Activated T-helper 2 cell treated with anti-CD3 and anti-CD28 coated beads, Interferon-gamma antibody, Interleukin-2, Interleukin-4, amounts not matched to agents 10 μg/mL and 5 μg/mL and 100 μg/mL, durations not matched to agents 14 hours and 24 hours and 36 hours (primary cell): ENCODE measurements around the gene KRT2. TPM values are rescaled to one million over a fixed set of nuclear protein-coding genes. Genes with fewer than 3 reads are reported as not detected.

Experiments
- DNase-seq: peaks from one replicate; pipeline ENCODE4 v3.0.0; 2021; ENCODE audit warnings: low spot score
- H3K27ac Mint-ChIP-seq: one replicate; pipeline ENCODE4 v1.8.0; 2021; ENCODE audit warnings: mixed read lengths
- H3K27me3 Mint-ChIP-seq: one replicate; pipeline ENCODE4 v1.8.0; 2021; ENCODE audit warnings: low read depth, mixed read lengths
- H3K36me3 Mint-ChIP-seq: one replicate; pipeline ENCODE4 v1.8.0; 2021; ENCODE audit warnings: low read depth, mixed read lengths
- H3K4me1 Mint-ChIP-seq: one replicate; pipeline ENCODE4 v1.8.0; 2021; ENCODE audit warnings: low read depth, mixed read lengths
- H3K4me3 Mint-ChIP-seq: one replicate; pipeline ENCODE4 v1.8.0; 2021; ENCODE audit warnings: low read depth, mild to moderate bottlenecking, moderate library complexity, mixed read lengths
- H3K9me3 Mint-ChIP-seq: one replicate; pipeline ENCODE4 v1.8.0; 2021; ENCODE audit warnings: mixed read lengths
- intact Hi-C: fragments of 100-400 bp; cut with micrococcal nuclease; formaldehyde crosslinking; loops from one replicate; pipeline ENCODE4 v1.15.1; 2023
- total RNA-seq: library from RNA; stranded (reverse); gene quantifications from 2 replicates; pipeline ENCODE4 v1.2.3, GENCODE V29; 2022

KRT2 gene
- total RNA-seq, 1 donor from 2014 or later: not detected

DNA sequence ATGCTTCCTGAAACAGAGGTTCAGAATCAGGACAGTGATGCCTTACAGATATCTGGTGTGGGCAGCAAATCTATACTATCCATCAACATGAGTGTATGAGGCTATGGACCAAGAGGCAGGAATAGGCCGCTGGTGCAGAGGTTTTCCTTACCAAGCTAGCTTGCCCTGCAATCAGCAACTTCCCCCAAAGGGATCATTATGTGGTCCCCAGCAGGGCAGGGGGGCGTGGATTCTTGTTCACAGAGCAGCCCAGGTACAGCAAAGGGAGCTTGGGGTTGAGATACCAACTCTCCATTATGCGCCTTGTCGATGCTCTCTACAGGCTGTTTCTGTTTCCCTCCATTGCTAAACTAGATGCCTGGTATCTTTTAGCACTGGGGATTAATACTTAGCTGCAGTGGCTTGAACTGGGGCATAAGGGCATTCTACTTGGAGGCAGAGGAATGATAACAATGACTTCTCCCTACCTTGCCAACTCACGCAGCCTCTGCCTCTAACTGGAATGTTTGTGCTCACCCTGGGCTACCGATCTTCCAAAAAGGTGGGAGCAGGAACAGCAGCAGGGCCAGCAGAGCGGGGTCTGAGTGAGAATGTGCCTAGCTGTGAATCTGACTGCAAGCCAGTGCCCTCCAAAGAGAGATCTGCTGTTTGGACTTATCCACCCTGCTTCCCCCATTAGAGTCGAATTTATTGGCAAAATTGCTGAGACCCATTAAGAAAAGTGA lies 38.5 kb upstream of the KRT2 start:
- no peak overlapping the region for H3K27ac Mint-ChIP-seq
- H3K4me1 Mint-ChIP-seq: peaks cover 16% of the 10 kb centered on the region
- no peaks in the 10 kb centered on the region for H3K36me3 Mint-ChIP-seq
- DNase-seq: no peak
- H3K27me3 Mint-ChIP-seq: peaks cover 53% of the 10 kb centered on the region
- intact Hi-C loops: no loop called here
- H3K4me3 Mint-ChIP-seq: no peak overlapping the region
- no peaks in the 10 kb centered on the region for H3K9me3 Mint-ChIP-seq

- no peaks in the 10 kb centered on the region for H3K36me3 Mint-ChIP-seq
- intact Hi-C loops: no loop called here
- H3K4me1 Mint-ChIP-seq: peaks cover 16% of the 10 kb centered on the region
- H3K27ac Mint-ChIP-seq: no peak overlapping the region
- no peak for DNase-seq
- no peak overlapping the region for H3K4me3 Mint-ChIP-seq
- H3K27me3 Mint-ChIP-seq: peaks cover 51% of the 10 kb centered on the region
- H3K9me3 Mint-ChIP-seq: no peaks in the 10 kb centered on the region
These were observed 37.9 kb upstream of the KRT2 start for GRCh38 chr12:52689936-52690335.

- no peak overlapping the region for H3K4me3 Mint-ChIP-seq
- no peak for DNase-seq
- H3K36me3 Mint-ChIP-seq: no peaks in the 10 kb centered on the region
- intact Hi-C loops: no loop called here
- H3K27ac Mint-ChIP-seq: no peak overlapping the region
- H3K27me3 Mint-ChIP-seq: peaks cover 53% of the 10 kb centered on the region
- H3K4me1 Mint-ChIP-seq: peaks cover 16% of the 10 kb centered on the region
- no peaks in the 10 kb centered on the region for H3K9me3 Mint-ChIP-seq
These were observed 37.2 kb upstream of the KRT2 start for GRCh38 chr12:52689239-52689638.

GRCh38 chr12:52688481-52688880 lies 36.5 kb upstream of the KRT2 start:
- Mint-ChIP-seq H3K36me3 (no peaks in the 10 kb centered on the region), H3K27ac (no peak overlapping the region), H3K4me1 (peaks cover 18% of the 10 kb centered on the region), H3K27me3 (peaks cover 60% of the 10 kb centered on the region), H3K4me3 (no peak overlapping the region), H3K9me3 (no peaks in the 10 kb centered on the region)
- no peak for DNase-seq
- intact Hi-C loops: no loop called here

GRCh38 chr12:52687497-52688385 lies 35.7 kb upstream of the KRT2 start:
- intact Hi-C loops: no loop called here

GRCh38 chr12:52686756-52687487 lies 34.9 kb upstream of the KRT2 start:
- H3K27ac Mint-ChIP-seq: no peak overlapping the region
- DNase-seq: no peak
- no peak overlapping the region for H3K4me3 Mint-ChIP-seq
- H3K36me3 Mint-ChIP-seq: no peaks in the 10 kb centered on the region
- H3K27me3 Mint-ChIP-seq: peaks cover 46% of the 10 kb centered on the region
- H3K4me1 Mint-ChIP-seq: peaks cover 20% of the 10 kb centered on the region
- intact Hi-C loops: no loop called here
- no peaks in the 10 kb centered on the region for H3K9me3 Mint-ChIP-seq

More at GRCh38 chr12:52687497-52688385, 35.7 kb upstream of the KRT2 start:
- Mint-ChIP-seq H3K36me3 (no peaks in the 10 kb centered on the region), H3K4me3 (no peak overlapping the region), H3K27me3 (peaks cover 54% of the 10 kb centered on the region), H3K4me1 (peaks cover 19% of the 10 kb centered on the region), H3K9me3 (no peaks in the 10 kb centered on the region), H3K27ac (no peak overlapping the region)
- DNase-seq: no peak

- Mint-ChIP-seq H3K36me3 (no peaks in the 10 kb centered on the region), H3K4me3 (no peak overlapping the region), H3K4me1 (peaks cover 25% of the 10 kb centered on the region), H3K9me3 (no peaks in the 10 kb centered on the region), H3K27me3 (peaks cover 39% of the 10 kb centered on the region), H3K27ac (no peak overlapping the region)
- no peak for DNase-seq
- intact Hi-C loops: no loop called here
These were observed 34.1 kb upstream of the KRT2 start for GRCh38 chr12:52686063-52686462.

GRCh38 chr12:52685406-52685890 lies 33.4 kb upstream of the KRT2 start:
- intact Hi-C loops: no loop called here
- Mint-ChIP-seq H3K27me3 (peaks cover 34% of the 10 kb centered on the region), H3K4me3 (no peak overlapping the region), H3K36me3 (no peaks in the 10 kb centered on the region), H3K9me3 (no peaks in the 10 kb centered on the region), H3K27ac (no peak overlapping the region), H3K4me1 (peaks cover 24% of the 10 kb centered on the region)
- no peak for DNase-seq

DNA sequence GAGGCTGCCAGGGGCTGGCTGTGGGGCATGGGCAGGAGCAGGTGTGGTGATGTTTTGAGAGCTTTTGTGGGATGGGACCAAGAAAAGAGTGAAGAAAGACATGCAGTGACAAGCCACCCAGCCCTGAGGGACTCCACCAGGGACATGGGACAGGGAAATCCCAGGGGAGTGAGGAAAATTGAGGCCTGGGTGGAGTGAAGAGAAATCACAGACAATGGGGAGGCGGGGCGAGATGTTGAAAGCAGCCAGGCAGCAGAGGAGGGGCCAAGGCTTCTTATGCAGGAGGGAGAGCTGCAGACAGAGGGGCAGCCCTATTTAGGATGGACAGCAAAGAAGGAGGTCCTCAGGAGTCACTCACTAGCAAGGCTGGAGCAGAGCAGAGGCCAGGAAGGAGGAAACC lies 32.4 kb upstream of the KRT2 start:
- Mint-ChIP-seq H3K27me3 (peaks cover 34% of the 10 kb centered on the region), H3K4me3 (no peak overlapping the region), H3K36me3 (no peaks in the 10 kb centered on the region), H3K27ac (no peak overlapping the region), H3K9me3 (no peaks in the 10 kb centered on the region), H3K4me1 (peaks cover 28% of the 10 kb centered on the region)
- intact Hi-C loops: no loop called here
- DNase-seq: no peak

- no peak overlapping the region for H3K4me3 Mint-ChIP-seq
- no peaks in the 10 kb centered on the region for H3K36me3 Mint-ChIP-seq
- H3K27ac Mint-ChIP-seq: no peak overlapping the region
- DNase-seq: no peak
- H3K9me3 Mint-ChIP-seq: no peaks in the 10 kb centered on the region
- intact Hi-C loops: no loop called here
- peaks cover 30% of the 10 kb centered on the region for H3K4me1 Mint-ChIP-seq
- H3K27me3 Mint-ChIP-seq: peaks cover 31% of the 10 kb centered on the region
These were observed 31.7 kb upstream of the KRT2 start for GRCh38 chr12:52683575-52684300.

DNA sequence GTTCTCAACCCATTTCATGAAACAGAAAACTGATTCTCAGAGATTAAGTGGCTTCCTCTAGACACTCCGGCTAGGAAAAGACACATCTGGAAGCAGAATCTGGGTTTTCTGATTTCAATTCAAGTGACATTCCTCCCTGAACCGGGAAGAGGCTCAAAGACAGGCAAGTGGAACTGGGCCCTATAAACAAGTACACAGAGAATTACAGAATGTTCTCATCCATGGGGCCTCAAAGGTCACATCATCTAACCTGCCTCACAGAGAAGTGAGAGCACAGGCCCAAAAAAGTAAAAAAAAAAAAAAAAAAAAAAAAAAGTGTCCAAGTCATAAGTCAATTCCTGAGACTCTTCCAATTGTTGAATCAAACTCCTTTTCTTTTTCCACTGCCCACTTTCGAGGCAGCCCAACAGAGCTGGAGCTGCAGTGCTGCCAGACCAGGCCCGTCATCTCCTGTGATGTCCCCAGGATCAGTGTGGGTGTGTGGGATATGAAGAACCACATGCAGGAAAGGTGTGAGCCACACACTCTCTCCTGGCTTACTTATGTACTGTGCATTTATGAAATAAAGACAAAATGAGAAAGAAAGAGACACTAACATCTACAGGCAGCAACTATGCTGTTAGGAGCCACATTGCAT lies 31.0 kb upstream of the KRT2 start:
- intact Hi-C loops: no loop called here
- Mint-ChIP-seq H3K27me3 (peaks cover 30% of the 10 kb centered on the region), H3K4me1 (peaks cover 34% of the 10 kb centered on the region), H3K4me3 (no peak overlapping the region), H3K36me3 (no peaks in the 10 kb centered on the region), H3K9me3 (no peaks in the 10 kb centered on the region), H3K27ac (no peak overlapping the region)
- DNase-seq: no peak

- H3K27ac Mint-ChIP-seq: no peak overlapping the region
- H3K4me3 Mint-ChIP-seq: no peak overlapping the region
- H3K27me3 Mint-ChIP-seq: peaks cover 26% of the 10 kb centered on the region
- H3K9me3 Mint-ChIP-seq: no peaks in the 10 kb centered on the region
- intact Hi-C loops: no loop called here
- peaks cover 34% of the 10 kb centered on the region for H3K4me1 Mint-ChIP-seq
- no peaks in the 10 kb centered on the region for H3K36me3 Mint-ChIP-seq
- no peak for DNase-seq
These were observed 30.3 kb upstream of the KRT2 start for GRCh38 chr12:52682381-52682660.
